Keratinocyte (primary cell): ENCODE measurements around the gene SHROOM1. TPM values are rescaled to one million over a fixed set of nuclear protein-coding genes. Genes with fewer than 3 reads are reported as not detected.

ENCODE experiments used
- DNase-seq: peaks from one replicate; pipeline ENCODE4 v3.0.0-alpha.2; 2011; ENCODE audit warnings: low read depth, missing footprints, low spot score
- FAIRE-seq: peaks from 2 replicates; lab custom pipeline; 2011; peaks lifted over from hg19 to GRCh38; lab: Jason Lieb, UNC
- H2AFZ ChIP-seq: 2 replicates; pipeline ENCODE4 v1.6.0; 2012; ENCODE audit warnings: low read length, control low read depth, inconsistent platforms; ENCODE audit not compliant: control insufficient read depth
- H3K27ac ChIP-seq: 2 replicates; pipeline ENCODE4 v1.5.1; 2011; ENCODE audit warnings: low read length; ENCODE audit not compliant: control insufficient read depth, insufficient read depth
- H3K27me3 ChIP-seq: 3 replicates; pipeline ENCODE4 v1.6.0; 2011; ENCODE audit warnings: low read length; ENCODE audit not compliant: control insufficient read depth, insufficient read depth; ENCODE audit errors: extremely low read depth
- H3K36me3 ChIP-seq, 2 experiments: 2 replicates in 1 of 2; 3 replicates in 1 of 2; pipeline ENCODE4 v1.5.1; 2011; ENCODE audit warnings: low read length in 2 of 2, mild to moderate bottlenecking in 1 of 2; ENCODE audit not compliant: control insufficient read depth in 2 of 2, insufficient read depth in 2 of 2; ENCODE audit errors: extremely low read depth in 1 of 2
- H3K4me1 ChIP-seq: 3 replicates; pipeline ENCODE4 v1.5.1; 2011; ENCODE audit warnings: low read length; ENCODE audit not compliant: control insufficient read depth, insufficient read depth; ENCODE audit errors: extremely low read depth
- H3K4me2 ChIP-seq: 3 replicates; pipeline ENCODE4 v1.6.0; 2011; ENCODE audit warnings: low read depth, low read length; ENCODE audit not compliant: control insufficient read depth, insufficient read depth; ENCODE audit errors: extremely low read depth
- H3K4me3 ChIP-seq, 3 experiments: fragments of 200-600 bp in 1 of 3; sonication (generic) in 1 of 3; 2 replicates in 2 of 3; 3 replicates in 1 of 3; pipeline ENCODE4 v1.5.1; 2011 to 2016; ENCODE audit warnings: low read length in 3 of 3, mild to moderate bottlenecking in 3 of 3, control low read depth in 2 of 3, inconsistent platforms in 1 of 3, low read depth in 1 of 3, mixed read lengths in 1 of 3, mixed run types in 1 of 3, moderate library complexity in 1 of 3; ENCODE audit not compliant: control insufficient read depth in 2 of 3, insufficient read depth in 2 of 3; ENCODE audit errors: extremely low read depth in 1 of 3
- H3K79me2 ChIP-seq: 2 replicates; pipeline ENCODE4 v1.6.0; 2012; ENCODE audit warnings: low read length; ENCODE audit not compliant: control insufficient read depth, insufficient read depth
- H3K9ac ChIP-seq: 3 replicates; pipeline ENCODE4 v1.6.0; 2011; ENCODE audit warnings: low read length; ENCODE audit not compliant: control insufficient read depth, insufficient read depth; ENCODE audit errors: extremely low read depth
- H3K9me1 ChIP-seq: 3 replicates; pipeline ENCODE4 v1.6.0; 2011; ENCODE audit warnings: low read length; ENCODE audit not compliant: control insufficient read depth, insufficient read depth; ENCODE audit errors: extremely low read depth
- H3K9me3 ChIP-seq: 2 replicates; pipeline ENCODE4 v1.5.1; 2012; ENCODE audit warnings: low read depth, low read length; ENCODE audit not compliant: control insufficient read depth
- H4K20me1 ChIP-seq: 3 replicates; pipeline ENCODE4 v1.6.0; 2011; ENCODE audit warnings: low read length; ENCODE audit not compliant: control insufficient read depth, insufficient read depth; ENCODE audit errors: extremely low read depth
- CTCF ChIP-seq, 3 experiments: IDR thresholded peaks in 1 of 3; conservative IDR thresholded peaks in 1 of 3; optimal IDR thresholded peaks in 1 of 3; 2 replicates in 2 of 3; 3 replicates in 1 of 3; pipeline versions ENCODE3 to v1.5.1; 2011; ENCODE audit warnings: low read length in 3 of 3, mild to moderate bottlenecking in 3 of 3, moderate library complexity in 2 of 3, control low read depth in 1 of 3, inconsistent platforms in 1 of 3; ENCODE audit not compliant: insufficient read depth in 2 of 3; ENCODE audit errors: extremely low read depth in 1 of 3
- EZH2 ChIP-seq: IDR thresholded peaks from one replicate; pipeline ENCODE4 v1.6.1; 2012; ENCODE audit warnings: inconsistent platforms, mild to moderate bottlenecking, low read length, moderate library complexity
- dilution Hi-C: fragments of 300-500 bp; cut with MboI; formaldehyde crosslinking; loops from one replicate; pipeline ENCODE4 v1.7.0; 2020; ENCODE audit warnings: low sequenced_read_pairs; ENCODE audit not compliant: extremely low pct_ligation_motif_present
- polyA plus RNA-seq, 5 experiments: library from polyadenylated mRNA; depleted of rRNA in 3 of 5; stranded (reverse) in 3 of 5; stranded (forward) in 1 of 5; unstranded in 1 of 5; fragments of >200 nt; gene quantifications; 1 replicate in 1 of 5; 2 replicates in 3 of 5; 3 replicates in 1 of 5; pipeline versions ENCODE4 v1.2.1 to v1.2.3, GENCODE V29; 2011 to 2012; ENCODE audit warnings: missing spikeins in 2 of 5, low read depth in 1 of 5, low replicate concordance in 1 of 5

Gene SHROOM1
- polyA plus RNA-seq, 1 donor (not counting 4 experiments of a cell fraction or from before 2014, with no cell fraction given) = 0.25 TPM

GRCh38 chr5:132780577-132780976, 49.9 kb downstream of the SHROOM1 start:
- Histone ChIP-seq H3K4me2 (no peak overlapping the region), H3K9ac (no peak overlapping the region), H3K9me1 (no peaks in the 10 kb centered on the region), H3K4me3 (no peak overlapping the region), H2AFZ (no peak overlapping the region), H3K27me3 (no peaks in the 10 kb centered on the region), H3K36me3 (no peaks in the 10 kb centered on the region), H4K20me1 (no peaks in the 10 kb centered on the region), H3K27ac (no peak overlapping the region), H3K9me3 (no peaks in the 10 kb centered on the region), H3K4me1 (peaks cover 24% of the 10 kb centered on the region), H3K79me2 (peaks cover 6% of the 10 kb centered on the region)
- TF ChIP-seq EZH2 (no peak), CTCF (optimal IDR thresholded peaks at IDR 0.05 in 1 of 3, IDR thresholded peaks at IDR 0.05 in 1 of 3, conservative IDR thresholded peaks at IDR 0.05 in 1 of 3; ENCODE audit: extremely low read depth in 1 of 3, insufficient read depth in 2 of 3, low read length in 3 of 3) (no peak)
- FAIRE-seq (no peak), DNase-seq (no peak)
- dilution Hi-C loops = no loop called here

GRCh38 chr5:132779961-132780360, 50.5 kb downstream of the SHROOM1 start:
- no peak overlapping the region for H3K27ac ChIP-seq
- H3K4me2 ChIP-seq = no peak overlapping the region
- no peaks in the 10 kb centered on the region for H3K36me3 ChIP-seq
- no peak overlapping the region for H3K4me3 ChIP-seq
- H2AFZ ChIP-seq = no peak overlapping the region
- no peak for DNase-seq
- H3K9me1 ChIP-seq = no peaks in the 10 kb centered on the region
- H4K20me1 ChIP-seq = no peaks in the 10 kb centered on the region
- FAIRE-seq = no peak
- H3K27me3 ChIP-seq = no peaks in the 10 kb centered on the region
- dilution Hi-C loops = no loop called here
- no peak overlapping the region for H3K9ac ChIP-seq
- peaks cover 30% of the 10 kb centered on the region for H3K4me1 ChIP-seq
- peaks cover 12% of the 10 kb centered on the region for H3K79me2 ChIP-seq
- no peaks in the 10 kb centered on the region for H3K9me3 ChIP-seq
- TF ChIP-seq EZH2 (no peak), CTCF (optimal IDR thresholded peaks at IDR 0.05 in 1 of 3, IDR thresholded peaks at IDR 0.05 in 1 of 3, conservative IDR thresholded peaks at IDR 0.05 in 1 of 3; ENCODE audit: extremely low read depth in 1 of 3, insufficient read depth in 2 of 3, low read length in 3 of 3) (no peak)
